Measurements from ENCODE around the gene ROR2. TPM values are rescaled to one million over a fixed set of nuclear protein-coding genes. Genes with fewer than 3 reads are reported as not detected.

ROR2 gene
- total and polyA plus RNA-seq, 2 of the 13 experiments (the other 11 are each of a cell fraction or from before 2014, with no cell fraction given) = not detected

- ChIA-PET CTCF (ENCODE audit: low intra/inter-chr PET ratio, low total read pairs) (no interaction called here), POLR2A (no interaction called here)
- no peak for ATAC-seq
- H3K4me3 ChIP-seq (replicated peaks in 1 of 3; ENCODE audit: insufficient read depth in 1 of 3, low read depth in 2 of 3, low read length in 3 of 3) = no peak overlapping the region
- H4K20me1 ChIP-seq (ENCODE audit: insufficient read depth, low read length) = no peaks in the 10 kb centered on the region
- 0% methylated on average over 2 of the region's 2 CpGs for WGBS (ENCODE audit: low lambda C conversion rate)
- H3K4me1 ChIP-seq (ENCODE audit: insufficient read depth, low read length) = no peaks in the 10 kb centered on the region
- H3K27ac ChIP-seq (ENCODE audit: extremely low read length, insufficient read depth, low read length) = no peak overlapping the region
- FAIRE-seq = no peak
- no peaks in the 10 kb centered on the region for H3K9me3 ChIP-seq (ENCODE audit: low read length)
- intact Hi-C loops (cut with micrococcal nuclease; ENCODE audit: unreplicated experiment) (no loop called here), in situ Hi-C loops (cut with HindIII; ENCODE audit: extremely low pct_ligation_motif_present, low pct_unique_long_range_greater_than_20kb) (no loop called here)
- H3K9ac ChIP-seq (ENCODE audit: insufficient read depth, low read depth, low read length) = no peak overlapping the region
- no peaks in the 10 kb centered on the region for H3K36me3 ChIP-seq (replicated peaks in 1 of 2; ENCODE audit: control insufficient read depth in 1 of 2, insufficient read depth in 2 of 2, low read length in 2 of 2)
- H2AFZ ChIP-seq (ENCODE audit: low read length) = no peak overlapping the region
- H3K4me2 ChIP-seq (ENCODE audit: low read depth, low read length) = no peak overlapping the region
- TF ChIP-seq ZNF326 (CRISPR knock-in tag; IDR thresholded peaks at IDR 0.05; ENCODE audit: borderline replicate concordance) = no peak
- no peak for TF ChIP-seq SIN3A (IDR thresholded peaks at IDR 0.05; ENCODE audit: borderline replicate concordance, low read depth, low read length)
- TF ChIP-seq ATF2 (CRISPR knock-in tag; IDR thresholded peaks at IDR 0.05) = no peak
- TF ChIP-seq ZNF34 (CRISPR knock-in tag; IDR thresholded peaks at IDR 0.05; ENCODE audit: borderline replicate concordance) = no peak
- no peak for TF ChIP-seq FOXO4 (CRISPR knock-in tag; conservative IDR thresholded peaks at IDR 0.05)
- TF ChIP-seq ARHGAP35 (CRISPR knock-in tag; IDR thresholded peaks at IDR 0.05; ENCODE audit: borderline replicate concordance) = no peak
- no peak for TF ChIP-seq TRIM24 (CRISPR knock-in tag; IDR thresholded peaks at IDR 0.05)
- BruUV-seq (replicated peaks) = no TSS peak
- H3K79me2 ChIP-seq (ENCODE audit: insufficient read depth, low read length) = no peaks in the 10 kb centered on the region
- DNase-seq (ENCODE audit: low spot score) = no peak
- no peaks in the 10 kb centered on the region for H3K27me3 ChIP-seq (ENCODE audit: control insufficient read depth in 1 of 2, insufficient read depth in 2 of 2, low read length in 2 of 2)
Measured at GRCh38 chr9:91558879-91559278, 391.1 kb downstream of the ROR2 start.
